Measurements from ENCODE around the gene MAP2K7.
A peak's percentile ranks its signal among the peaks of the same experiment; 100 is the strongest.

MAP2K7 gene

DNA sequence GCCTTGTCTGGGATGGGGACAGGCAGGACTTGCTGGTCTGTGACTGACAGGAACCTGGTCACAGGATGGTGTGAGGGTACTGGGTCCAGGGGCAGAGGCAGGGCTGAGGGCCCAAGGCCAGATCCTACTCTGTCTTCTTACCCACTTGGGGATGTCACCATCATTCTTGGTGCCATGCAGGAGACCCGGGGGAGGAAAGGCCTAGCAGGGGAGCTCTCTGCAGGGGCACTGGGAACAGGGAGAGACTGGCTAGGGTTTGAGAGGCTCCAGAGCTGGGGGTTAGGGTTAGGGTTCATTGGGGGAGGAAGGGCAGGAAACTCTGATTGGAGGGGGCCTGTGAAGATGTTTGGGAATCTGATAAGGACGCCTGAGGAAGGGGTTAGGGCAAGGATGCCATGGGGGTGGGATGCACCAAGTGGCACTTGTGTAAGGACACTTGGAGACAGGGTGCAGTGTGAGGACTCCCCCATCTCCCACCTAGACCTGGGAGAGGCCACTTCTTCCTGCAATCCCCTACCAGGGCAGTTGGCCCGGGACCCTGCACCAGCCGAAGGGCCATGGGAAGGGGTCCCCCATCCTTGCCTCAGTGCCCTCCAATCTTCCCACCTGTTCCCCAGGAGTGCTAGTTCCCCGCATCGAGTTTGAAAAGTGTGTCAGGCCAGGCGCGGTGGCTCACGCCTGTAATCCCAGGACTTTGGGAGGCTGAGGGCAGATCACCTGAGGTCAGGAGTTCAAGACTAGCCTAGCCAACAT is 36.4 kb upstream of the MAP2K7 start:
- DNase-seq (ENCODE audit: low read depth), result no peak

DNA sequence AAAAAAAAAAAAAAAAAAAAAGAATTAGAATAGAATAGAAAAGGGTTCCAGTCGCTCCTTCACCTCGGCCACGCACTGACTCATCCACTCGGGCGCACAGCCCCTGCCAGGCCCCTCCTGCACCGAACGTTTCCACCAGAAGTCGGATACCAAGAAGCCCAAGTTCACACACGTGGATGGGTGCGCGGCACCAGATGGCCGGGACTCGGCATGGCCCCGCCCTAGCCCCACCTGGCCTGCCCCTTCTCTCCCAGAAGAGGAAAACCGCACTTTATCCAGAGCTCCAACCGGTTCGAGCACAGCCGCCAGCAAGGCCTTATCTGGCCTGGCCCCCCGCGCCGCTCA is 35.4 kb upstream of the MAP2K7 start:
- DNase-seq (ENCODE audit: low read depth), result no peak

DNA sequence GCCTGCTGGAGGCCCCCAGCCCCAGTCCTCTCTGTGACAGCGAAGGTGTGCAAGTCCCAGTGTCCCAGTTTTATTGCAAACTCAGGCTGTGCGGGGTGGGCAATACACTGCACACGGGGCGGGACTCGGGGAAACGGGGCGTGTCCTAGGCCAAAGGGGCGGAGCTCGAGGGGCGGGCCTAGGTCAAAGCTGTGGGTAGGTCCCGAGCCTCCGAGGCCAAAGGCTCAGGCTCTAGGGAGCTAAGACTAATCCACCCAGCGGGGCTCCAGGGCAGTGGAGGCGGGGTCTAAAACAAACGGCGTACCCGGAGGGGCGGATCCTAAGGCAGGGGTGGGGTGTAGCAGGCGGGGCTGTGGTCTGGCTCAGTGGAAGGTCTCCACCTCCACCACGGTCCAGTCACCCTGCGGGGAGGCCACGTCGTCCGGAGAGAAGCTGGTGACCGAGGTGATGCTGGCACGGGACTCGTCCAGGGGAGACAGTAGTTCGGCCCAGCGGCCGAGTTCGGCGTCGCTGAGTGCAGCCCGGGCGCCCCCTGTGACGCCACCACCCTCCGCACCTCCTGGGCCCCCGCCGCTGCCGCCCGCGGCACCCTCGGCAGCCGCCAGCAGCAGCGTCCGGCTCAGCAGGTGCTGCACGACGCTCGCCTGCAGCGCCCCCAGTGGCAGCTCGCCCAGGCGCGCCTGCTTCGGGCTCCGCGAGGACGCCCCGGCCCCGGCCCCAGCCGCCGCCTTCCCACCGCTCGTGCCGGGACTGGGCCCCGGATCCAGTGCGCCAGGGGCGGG is 34.8 kb upstream of the MAP2K7 start:
- DNase-seq (ENCODE audit: low read depth), result peak; percentile 46

DNA sequence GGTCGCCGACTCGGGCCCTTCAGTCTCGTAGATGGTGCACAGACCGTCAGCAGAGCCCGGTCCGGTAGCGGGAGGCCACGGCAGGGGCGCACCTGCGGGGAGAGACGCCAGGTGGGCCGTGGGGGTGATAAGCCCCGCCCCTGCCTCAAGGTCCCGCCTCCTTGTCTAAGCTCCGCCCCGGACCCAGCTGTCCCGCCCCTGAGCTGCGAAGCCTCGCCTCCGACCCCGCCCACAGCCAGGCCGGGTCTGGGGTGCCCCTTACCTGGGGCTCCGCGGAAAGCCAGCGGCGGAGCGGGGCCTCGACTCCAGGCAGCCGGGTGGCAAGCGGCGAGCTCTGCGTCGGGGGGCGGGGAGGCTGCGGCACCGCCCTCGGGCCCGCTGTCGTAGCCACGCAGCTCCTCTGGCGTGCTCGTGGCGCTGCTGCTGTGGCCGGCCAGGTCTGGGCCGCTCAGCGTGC is 34.2 kb upstream of the MAP2K7 start:
- DNase-seq (ENCODE audit: low read depth), result peak; percentile 54

DNA sequence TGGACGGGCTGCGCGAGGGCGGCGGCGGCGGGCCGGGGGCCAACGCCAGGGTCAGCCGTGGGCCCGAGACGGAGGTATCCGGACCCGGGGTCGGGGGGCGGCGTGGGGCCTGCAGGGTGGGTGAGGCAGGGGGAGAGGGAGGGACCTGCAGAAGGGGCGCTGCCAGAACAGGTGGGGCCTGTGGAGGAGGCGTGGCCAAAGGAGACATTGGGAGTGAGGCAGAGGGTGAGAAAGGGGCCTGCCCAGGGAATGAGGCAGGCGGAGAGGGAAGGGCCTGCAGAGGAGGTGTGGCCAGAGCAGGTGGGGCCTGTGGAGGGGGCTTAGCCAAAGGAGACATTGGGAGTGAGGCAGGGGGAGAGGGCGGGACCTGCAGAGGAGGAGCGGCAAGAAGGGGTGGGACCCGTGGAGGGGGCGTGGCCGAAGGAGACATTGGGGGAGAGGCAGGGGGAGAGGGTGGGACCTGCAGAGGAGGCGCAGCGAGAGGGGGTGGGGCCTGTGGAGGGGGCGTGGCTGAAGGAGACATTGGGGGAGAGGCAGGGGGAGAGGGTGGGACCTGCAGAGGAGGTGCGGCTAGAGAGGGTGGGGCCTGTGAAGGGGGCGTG is 33.7 kb upstream of the MAP2K7 start:
- no peak for DNase-seq (ENCODE audit: low read depth)

DNA sequence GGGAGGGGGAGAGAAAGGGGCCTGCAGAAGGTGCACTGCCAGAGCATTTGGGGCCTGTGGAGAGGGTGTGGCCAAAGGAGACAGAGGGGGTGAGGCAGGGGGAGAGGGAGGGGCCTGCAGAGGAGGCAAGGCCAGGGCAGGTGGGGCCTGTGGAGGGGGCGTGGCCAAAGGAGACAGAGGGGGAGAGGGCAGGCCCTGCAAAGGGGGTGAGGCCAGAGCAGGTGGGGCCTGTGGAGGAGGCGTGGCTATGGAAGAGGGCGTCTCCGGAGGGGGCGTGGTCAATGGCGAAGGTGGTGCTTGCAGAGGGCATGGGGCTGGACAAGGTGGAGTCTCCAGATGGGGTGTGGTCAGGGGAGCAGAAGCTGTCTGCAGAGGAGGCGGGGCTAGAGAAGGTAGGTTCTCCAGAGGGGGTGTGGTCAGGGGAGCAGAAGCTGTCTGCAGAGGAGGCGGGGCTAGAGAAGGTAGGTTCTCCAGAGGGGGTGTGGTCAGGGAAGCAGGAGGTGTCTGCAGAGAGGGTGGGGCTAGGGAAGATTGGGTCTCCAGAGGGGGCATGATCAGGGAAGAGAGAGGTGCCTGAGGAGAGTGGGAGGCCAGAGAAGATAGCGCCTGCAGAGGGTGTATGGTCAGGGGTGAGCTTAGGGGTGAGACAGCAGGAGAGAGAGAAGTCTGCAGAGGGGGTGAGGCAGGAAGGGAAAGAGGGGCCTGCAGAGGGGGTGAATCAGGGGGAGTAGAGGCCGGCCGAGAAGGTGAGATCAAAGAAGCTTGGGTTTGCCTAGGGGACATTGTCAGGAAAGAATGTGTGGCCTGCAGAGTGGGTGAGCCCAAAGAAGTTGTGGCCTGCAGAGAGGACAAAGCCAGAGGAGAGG is 32.9 kb upstream of the MAP2K7 start:
- peak; percentile 10 for DNase-seq (ENCODE audit: low read depth)

DNA sequence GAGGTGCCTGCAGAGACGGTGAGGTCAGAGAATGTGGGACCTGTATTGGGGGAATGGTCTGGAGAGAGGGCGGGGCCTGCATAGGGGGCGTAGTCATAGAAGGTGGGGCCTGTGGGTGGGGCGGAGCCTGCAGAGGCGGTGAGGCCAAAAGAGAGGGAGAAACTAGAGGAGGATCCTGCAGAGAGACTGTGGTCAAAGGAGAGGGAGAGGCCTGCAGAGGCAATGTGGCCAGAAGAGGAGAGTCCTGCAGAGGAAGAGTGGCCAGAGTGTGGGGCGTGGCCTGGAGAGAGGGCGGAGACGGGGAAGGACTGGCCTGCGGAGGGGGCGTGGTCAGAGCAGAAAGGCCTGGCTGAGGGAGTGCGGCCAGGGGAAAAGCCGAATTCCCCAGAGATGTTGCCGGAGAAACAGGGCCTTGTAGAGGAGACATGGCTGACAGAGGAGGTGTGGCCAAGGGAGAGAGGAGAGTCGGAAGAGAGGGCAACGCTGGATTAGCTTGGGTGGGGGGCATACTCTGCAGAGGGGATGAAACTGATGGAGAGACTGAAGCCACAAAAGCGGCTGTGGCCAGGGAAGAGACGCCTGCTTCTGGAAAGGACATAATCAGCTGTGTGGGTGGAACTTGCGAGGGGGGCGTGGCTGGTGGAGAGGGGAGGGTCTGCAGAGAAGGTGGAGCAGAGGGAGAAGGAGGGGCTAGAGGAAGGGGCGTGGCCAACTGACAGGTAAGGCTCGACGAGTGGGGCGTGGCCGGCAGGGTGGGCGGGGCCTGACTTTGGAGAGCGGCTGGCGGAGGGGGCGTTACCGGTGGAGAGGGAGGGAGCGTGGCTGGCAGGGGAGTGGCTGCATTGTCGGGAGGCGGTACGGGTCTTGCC is 32.0 kb upstream of the MAP2K7 start:
- DNase-seq (ENCODE audit: low read depth), result peak; percentile 59

DNA sequence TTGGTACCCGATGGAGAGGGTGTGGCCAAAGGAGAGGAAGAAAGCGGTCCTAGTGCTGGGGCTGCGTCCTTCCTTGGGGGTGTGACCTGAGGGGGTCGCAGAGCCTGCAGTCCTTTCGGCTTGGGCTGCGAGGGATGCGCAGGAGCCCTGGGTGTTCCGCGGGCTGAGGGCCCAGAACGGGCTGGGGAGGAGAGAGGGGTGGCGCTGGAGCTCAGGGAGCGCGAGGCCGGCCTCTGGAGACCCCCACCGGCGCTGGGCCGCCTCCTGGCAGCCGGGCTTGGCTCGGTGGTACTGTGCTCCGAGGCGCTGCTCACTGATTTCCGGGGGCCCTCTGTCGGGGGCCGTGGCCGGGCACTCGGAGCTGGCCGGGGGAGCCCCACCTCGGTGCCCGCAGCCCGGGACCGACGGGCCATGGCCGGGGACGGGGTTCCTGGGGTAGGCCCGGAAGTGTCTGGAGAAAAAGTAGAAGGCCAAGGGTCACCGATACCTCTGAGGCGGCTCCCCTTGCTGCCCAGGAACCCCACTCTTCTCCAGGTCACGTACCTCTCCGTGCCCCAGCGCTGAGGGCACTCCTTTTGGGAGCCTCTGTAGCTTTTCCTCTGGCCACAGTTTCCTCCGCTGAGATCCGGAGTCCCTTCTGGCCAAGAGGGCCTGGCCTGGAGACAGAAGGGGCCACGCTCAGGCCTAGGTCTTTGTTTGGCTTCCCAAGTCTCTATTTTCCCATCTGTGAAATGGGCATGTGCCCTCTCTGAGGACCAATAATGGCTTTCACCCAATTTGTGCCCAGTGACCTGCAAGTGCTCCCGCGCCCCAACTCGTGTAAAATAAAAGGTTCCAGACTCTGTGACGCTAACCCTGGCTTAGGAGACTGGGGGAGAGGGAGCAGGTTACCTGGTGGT is 31.1 kb upstream of the MAP2K7 start:
- no peak for DNase-seq (ENCODE audit: low read depth)

DNA sequence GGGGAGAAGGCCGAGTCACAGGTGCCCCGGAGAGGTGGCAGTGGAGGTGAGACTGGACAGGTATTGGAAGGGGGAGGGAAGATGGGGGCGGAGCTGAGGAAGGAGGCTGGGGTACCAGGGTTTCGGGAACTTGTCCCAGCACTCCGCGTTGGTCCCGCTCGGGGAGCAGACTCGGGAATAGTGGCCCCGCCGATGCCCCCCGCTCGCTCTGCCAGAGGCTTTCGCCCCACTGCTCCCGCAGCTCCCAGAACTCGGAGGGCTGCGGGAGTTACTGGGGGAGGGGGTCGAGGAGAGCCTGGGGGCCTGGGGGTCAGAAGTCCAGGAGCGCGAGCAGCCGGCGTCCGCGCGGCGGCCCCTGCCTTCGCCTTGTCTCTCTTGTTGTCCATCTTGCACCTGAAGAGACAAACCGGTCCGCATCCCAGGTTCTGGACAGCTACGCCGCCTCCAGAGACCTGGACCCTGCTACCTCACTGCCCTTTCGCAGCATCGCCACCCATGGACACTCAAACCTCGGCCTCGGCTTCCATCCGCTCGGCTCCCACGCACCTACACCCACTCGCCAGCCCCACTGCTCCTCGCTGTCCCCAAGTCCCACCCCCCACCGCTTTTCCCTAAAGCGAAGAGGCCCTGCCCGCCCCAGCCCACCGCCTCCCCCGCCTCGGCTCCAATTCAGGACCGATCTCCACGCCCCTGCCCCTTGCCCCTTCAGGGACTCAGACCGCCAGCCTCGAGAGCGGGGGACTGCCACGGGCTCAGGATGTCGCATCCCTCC is 30.2 kb upstream of the MAP2K7 start:
- DNase-seq (ENCODE audit: low read depth), result no peak

DNA sequence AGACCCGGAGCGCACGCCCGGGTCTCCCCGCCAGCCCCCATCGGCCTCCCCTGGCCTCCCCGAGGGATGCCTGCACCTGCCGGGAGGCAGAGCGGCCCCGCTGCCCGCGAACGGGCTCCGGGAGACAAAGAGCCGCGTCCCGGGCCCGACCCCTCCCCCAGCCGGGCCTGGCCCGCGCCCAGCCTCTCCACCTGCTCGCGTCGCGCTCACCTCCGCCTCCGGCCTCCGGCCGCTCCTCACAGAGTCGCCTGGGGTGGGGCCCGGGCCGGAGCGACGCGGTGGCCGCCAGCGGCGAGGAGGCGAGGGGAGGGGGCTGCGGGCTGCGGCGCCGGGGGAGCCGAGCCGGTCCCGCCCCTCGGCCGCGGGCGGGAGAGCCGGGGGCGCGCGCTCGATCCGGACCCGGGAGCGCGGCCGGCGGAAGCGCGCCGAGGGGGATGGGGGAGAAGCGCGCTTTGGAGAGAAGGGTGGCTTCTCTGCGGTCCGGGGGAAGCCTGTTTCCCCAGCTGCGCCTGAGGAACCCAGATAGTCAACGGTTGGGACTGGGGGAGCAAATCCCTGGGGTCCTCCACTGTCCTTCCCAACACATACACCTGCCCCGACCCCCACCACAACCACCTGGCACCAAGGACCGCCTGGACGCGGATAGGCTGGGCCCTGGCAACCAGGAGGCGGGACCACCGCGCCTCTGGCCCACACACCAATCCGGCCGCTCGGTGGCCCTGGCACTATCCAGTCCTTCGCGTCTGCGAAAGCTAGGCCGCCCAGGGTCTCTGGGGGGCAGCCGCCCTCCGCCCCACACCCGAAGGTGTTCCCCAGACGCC is 29.4 kb upstream of the MAP2K7 start, which contains the start of gene PRR36:
Gene PRR36, minus strand, starts transcription at position 315 of the 821 bp plus-strand sequence. CDS start 701 bp downstream, outside the sequence.
- no peak for DNase-seq (ENCODE audit: low read depth)

DNA sequence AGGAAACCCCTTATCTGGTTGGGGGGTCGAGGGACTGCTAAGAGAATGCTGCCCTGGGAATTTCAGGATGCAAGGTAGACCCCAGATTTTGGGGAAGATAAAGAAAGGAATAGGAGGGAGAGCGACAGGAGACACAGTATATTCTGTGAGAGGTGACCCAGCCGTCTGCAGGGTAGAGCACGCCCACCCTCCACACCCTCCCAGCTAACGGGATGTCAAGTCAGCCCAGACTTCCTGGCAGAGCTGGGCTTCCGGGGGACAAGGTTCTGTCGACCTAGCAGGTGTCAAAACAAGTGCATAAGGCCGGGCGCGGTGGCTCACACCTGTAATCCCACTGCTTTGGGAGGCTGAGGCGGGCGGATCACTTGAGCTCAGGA is 28.8 kb upstream of the MAP2K7 start:
- no peak for DNase-seq (ENCODE audit: low read depth)

DNA sequence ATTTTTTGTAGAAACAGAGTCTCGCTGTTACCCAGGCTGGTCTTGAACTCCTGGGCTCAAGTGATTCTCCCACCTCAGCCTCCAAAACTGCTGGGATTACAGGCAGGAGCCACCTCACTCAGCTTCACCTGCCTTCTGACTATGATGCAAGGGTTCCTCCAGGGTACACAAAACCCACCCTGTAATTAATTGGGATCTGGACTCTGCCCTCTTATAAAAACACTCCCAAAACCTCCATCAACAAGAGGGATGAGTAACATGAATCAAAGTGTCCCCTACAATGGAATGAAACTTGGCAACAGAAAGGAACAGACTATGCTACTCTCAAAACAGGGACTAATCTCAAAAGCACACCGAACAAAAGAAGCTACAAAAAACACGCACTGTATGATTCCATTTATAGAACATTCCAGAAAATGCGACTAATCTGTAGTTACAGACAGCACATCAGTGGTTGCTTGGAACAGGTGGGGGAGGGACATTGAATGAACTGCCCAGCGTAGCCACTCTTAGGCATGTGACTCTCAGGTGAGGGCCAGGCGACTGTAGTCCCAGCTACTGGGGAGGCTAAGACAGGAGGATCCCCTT is 26.3 kb upstream of the MAP2K7 start:
- DNase-seq (ENCODE audit: low read depth), result no peak

DNA sequence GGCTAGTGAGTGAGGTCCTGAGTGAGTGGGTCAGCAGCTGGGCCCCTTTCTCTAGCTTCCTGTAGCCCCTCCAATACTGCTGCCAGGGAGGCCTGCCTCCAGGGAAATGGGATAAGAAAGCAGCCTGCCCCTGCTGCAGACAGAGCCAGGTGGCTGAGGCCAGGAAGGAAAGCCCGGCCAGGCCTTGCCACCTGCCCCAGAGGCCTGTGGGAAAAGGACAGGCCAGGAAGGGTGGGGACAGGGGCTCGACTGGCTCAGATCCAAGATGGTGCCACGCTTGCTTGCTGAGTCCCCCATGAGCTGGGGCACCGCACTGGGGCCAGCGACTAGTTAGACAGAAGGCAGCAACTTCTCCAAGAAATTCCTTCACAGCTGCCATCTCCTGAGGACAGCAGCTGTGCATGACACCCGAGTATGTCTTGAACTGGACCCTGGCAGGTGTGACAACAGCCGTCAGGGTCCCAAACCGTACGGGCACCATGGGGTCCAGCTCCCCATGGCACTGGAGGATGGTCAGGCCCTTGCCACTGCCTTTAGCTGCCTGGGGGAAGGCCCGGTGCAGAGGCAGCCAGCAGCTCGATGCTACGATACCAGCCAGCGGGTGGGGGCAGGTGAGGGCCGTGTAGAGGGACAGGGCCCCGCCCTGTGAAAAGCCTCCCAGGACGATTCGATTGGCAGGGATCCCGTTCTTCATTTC is 24.4 kb upstream of the MAP2K7 start:
- no peak for DNase-seq (ENCODE audit: low read depth)

DNA sequence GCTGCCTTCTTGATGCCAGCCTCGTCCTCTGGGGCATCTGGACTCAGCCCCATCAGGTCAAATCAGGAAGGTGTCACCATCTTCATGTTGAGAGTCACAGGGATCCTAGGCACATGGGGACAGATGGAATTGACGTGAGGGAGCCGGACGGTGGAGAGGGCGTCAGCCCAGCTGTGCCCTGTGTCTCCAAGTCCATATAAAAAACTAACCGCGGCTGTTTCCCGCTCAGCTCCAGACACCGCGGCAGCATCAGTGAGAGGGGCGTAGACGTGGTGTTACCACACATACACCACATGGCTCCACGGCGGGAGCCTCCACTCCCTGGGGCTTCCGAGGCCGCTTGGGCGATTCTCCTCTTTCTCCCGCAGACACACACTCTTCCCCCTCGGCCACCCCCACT is 23.8 kb upstream of the MAP2K7 start:
- no peak for DNase-seq (ENCODE audit: low read depth)

DNA sequence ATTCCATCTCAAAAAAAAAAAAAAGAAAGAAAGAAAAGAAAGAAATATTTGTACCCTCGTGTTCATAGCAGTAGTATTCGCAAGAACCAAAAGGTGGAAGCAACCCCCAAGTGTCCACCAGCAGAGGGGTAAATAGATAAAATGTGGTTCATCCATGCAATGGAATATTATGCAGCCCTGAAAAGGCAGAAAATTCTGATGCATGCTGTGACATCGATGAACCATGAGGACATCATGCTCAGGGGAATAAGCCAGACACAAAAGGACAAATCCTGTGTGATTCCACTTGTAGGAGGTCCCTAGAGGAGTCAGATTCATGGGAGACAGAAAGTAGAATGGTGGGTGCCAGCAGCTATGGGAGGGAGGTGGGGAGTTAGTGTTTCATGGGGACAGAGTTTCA is 21.8 kb upstream of the MAP2K7 start:
- DNase-seq (ENCODE audit: low read depth), result no peak

DNA sequence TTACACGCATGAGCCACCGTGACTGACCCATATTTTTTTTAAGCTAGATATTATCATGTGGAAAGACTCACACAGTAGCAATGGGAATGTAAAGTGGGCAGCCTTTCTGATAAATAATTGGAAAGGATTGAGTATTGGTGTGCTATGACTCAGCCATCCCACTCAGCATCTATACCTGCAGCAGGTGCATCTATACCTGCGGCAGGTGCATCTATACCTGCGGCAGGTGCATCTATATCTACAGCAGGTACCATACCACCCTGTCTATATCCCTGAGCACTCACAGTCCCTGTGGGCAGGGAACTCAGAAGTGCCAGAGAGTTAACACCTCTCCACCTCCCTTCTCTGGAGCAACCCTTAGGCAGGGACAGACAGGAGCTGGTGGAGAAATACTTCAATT is 20.6 kb upstream of the MAP2K7 start:
- no peak for DNase-seq (ENCODE audit: low read depth)

DNA sequence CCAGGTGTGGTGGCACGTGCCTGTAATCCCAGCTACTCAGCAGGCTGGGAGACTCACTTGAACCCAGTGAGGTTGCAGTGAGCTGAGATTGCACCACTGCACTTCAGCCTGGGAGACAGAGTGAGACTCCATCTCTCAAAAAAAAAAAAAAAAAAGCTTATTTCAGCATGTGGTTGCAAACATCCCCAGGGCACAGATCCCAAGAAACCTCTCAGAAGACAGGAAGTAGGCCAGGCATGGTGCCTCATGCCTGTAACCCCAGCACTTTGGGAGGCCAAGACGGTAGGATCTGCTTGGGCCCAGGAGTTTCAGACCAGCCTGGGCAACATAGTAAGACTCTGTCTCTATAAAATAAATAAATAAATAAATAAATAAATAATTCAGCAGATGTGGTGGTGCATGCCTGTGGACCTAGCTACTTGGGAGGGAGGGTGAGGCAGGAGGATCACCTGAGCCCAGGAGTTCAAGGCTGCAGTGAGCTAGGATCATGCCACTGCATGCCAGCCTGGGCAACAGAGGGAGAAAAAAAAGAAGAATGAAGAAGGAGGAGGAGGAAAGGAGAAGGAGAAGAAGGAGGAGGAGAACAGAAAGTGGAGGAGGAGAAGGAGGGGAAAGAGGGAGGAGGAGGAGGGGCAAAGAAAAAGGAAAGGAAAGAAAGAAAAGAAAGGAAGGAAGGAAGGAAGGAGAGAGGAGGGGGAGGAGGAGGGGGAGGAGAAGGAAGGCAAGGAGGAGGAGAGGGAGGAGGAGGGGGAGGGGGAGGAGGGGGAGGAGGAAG is 19.7 kb upstream of the MAP2K7 start:
- DNase-seq (ENCODE audit: low read depth), result no peak
